ENCODE results near the gene PLPP1.
A peak's percentile ranks its signal among the peaks of the same experiment; 100 is the strongest.

The PLPP1 gene

GRCh38 chr5:55481293-55481855, 53.4 kb downstream of the PLPP1 start:
- no peak for DNase-seq (ENCODE audit: low read depth)
- H3K4me3 ChIP-seq (ENCODE audit: low read depth, low read length), result no peak overlapping the region
- TF ChIP-seq MYC (IDR thresholded peaks at IDR 0.05; ENCODE audit: low read depth, low read length), result no peak
- no peak for TF ChIP-seq MAX (IDR thresholded peaks at IDR 0.05; ENCODE audit: low read depth, low read length)

GRCh38 chr5:55480781-55481180, 54.0 kb downstream of the PLPP1 start:
- DNase-seq (ENCODE audit: low read depth), result peak; percentile 11
- H3K4me3 ChIP-seq (ENCODE audit: low read depth, low read length), result no peak overlapping the region
- no peak for TF ChIP-seq CTCF (IDR thresholded peaks at IDR 0.05; ENCODE audit: low read depth, low read length)
- no peak for TF ChIP-seq MAX (IDR thresholded peaks at IDR 0.05; ENCODE audit: low read depth, low read length)
- TF ChIP-seq POLR2A (IDR thresholded peaks at IDR 0.05; ENCODE audit: extremely low read depth, insufficient read length), result no peak
- TF ChIP-seq MYC (IDR thresholded peaks at IDR 0.05; ENCODE audit: low read depth, low read length), result no peak

- no peak for DNase-seq (ENCODE audit: low read depth)
- no peak overlapping the region for H3K4me3 ChIP-seq (ENCODE audit: low read depth, low read length)
- TF ChIP-seq MYC (IDR thresholded peaks at IDR 0.05; ENCODE audit: low read depth, low read length) (no peak), CTCF (IDR thresholded peaks at IDR 0.05; ENCODE audit: low read depth, low read length) (no peak), POLR2A (IDR thresholded peaks at IDR 0.05; ENCODE audit: extremely low read depth, insufficient read length) (no peak), MAX (IDR thresholded peaks at IDR 0.05; ENCODE audit: low read depth, low read length) (no peak)
Measured at GRCh38 chr5:55472642-55473041, 62.1 kb downstream of the PLPP1 start.

GRCh38 chr5:55471468-55471867, 63.3 kb downstream of the PLPP1 start:
- TF ChIP-seq POLR2A (IDR thresholded peaks at IDR 0.05; ENCODE audit: extremely low read depth, insufficient read length), result no peak
- no peak for TF ChIP-seq CTCF (IDR thresholded peaks at IDR 0.05; ENCODE audit: low read depth, low read length)
- TF ChIP-seq MAX (IDR thresholded peaks at IDR 0.05; ENCODE audit: low read depth, low read length), result no peak
- no peak for TF ChIP-seq MYC (IDR thresholded peaks at IDR 0.05; ENCODE audit: low read depth, low read length)
- DNase-seq (ENCODE audit: low read depth), result no peak
- no peak overlapping the region for H3K4me3 ChIP-seq (ENCODE audit: low read depth, low read length)

GRCh38 chr5:55470282-55470681, 64.5 kb downstream of the PLPP1 start:
- no peak for DNase-seq (ENCODE audit: low read depth)

More at GRCh38 chr5:55470282-55470681, 64.5 kb downstream of the PLPP1 start:
- TF ChIP-seq POLR2A (IDR thresholded peaks at IDR 0.05; ENCODE audit: extremely low read depth, insufficient read length) (no peak), MAX (IDR thresholded peaks at IDR 0.05; ENCODE audit: low read depth, low read length) (no peak), CTCF (IDR thresholded peaks at IDR 0.05; ENCODE audit: low read depth, low read length) (no peak), MYC (IDR thresholded peaks at IDR 0.05; ENCODE audit: low read depth, low read length) (no peak)
- H3K4me3 ChIP-seq (ENCODE audit: low read depth, low read length), result no peak overlapping the region

Data from NB4 (cell line).